Measurements from ENCODE around the gene UBE2S. TPM values are rescaled to one million over a fixed set of nuclear protein-coding genes. Genes with fewer than 3 reads are reported as not detected.

UBE2S gene
- total RNA-seq, 1 donor from 2014 or later = 53.4 TPM

GRCh38 chr19:55382522-55383054, 25.0 kb downstream of the UBE2S start:
- no peak for TF ChIP-seq CTCF (IDR thresholded peaks at IDR 0.05; ENCODE audit: insufficient read depth, low read length, poor library complexity, severe bottlenecking)
- peaks cover 5% of the 10 kb centered on the region for H3K27me3 ChIP-seq (ENCODE audit: control insufficient read depth, insufficient read depth, low read length)
- DNase-seq (ENCODE audit: low read depth) = no peak
- no peak overlapping the region for H3K4me3 ChIP-seq (ENCODE audit: low read depth, low read length)
- no peaks in the 10 kb centered on the region for H3K36me3 ChIP-seq (ENCODE audit: control insufficient read depth, insufficient read depth, low read length)

GRCh38 chr19:55382013-55382412, 25.6 kb downstream of the UBE2S start:
- no peak for TF ChIP-seq CTCF (IDR thresholded peaks at IDR 0.05; ENCODE audit: insufficient read depth, low read length, poor library complexity, severe bottlenecking)
- H3K4me3 ChIP-seq (ENCODE audit: low read depth, low read length) = no peak overlapping the region
- no peak for DNase-seq (ENCODE audit: low read depth)
- H3K36me3 ChIP-seq (ENCODE audit: control insufficient read depth, insufficient read depth, low read length) = no peaks in the 10 kb centered on the region
- H3K27me3 ChIP-seq (ENCODE audit: control insufficient read depth, insufficient read depth, low read length) = peaks cover 7% of the 10 kb centered on the region

- no peak for TF ChIP-seq CTCF (IDR thresholded peaks at IDR 0.05; ENCODE audit: insufficient read depth, low read length, poor library complexity, severe bottlenecking)
- H3K27me3 ChIP-seq (ENCODE audit: control insufficient read depth, insufficient read depth, low read length) = peaks cover 7% of the 10 kb centered on the region
- no peak overlapping the region for H3K4me3 ChIP-seq (ENCODE audit: low read depth, low read length)
- no peaks in the 10 kb centered on the region for H3K36me3 ChIP-seq (ENCODE audit: control insufficient read depth, insufficient read depth, low read length)
- no peak for DNase-seq (ENCODE audit: low read depth)
Measured at GRCh38 chr19:55379174-55379573, 28.4 kb downstream of the UBE2S start.

- Histone ChIP-seq H3K4me3 (ENCODE audit: low read depth, low read length) (no peak overlapping the region), H3K36me3 (ENCODE audit: control insufficient read depth, insufficient read depth, low read length) (no peaks in the 10 kb centered on the region), H3K27me3 (ENCODE audit: control insufficient read depth, insufficient read depth, low read length) (peaks cover 7% of the 10 kb centered on the region)
- no peak for TF ChIP-seq CTCF (IDR thresholded peaks at IDR 0.05; ENCODE audit: insufficient read depth, low read length, poor library complexity, severe bottlenecking)
- no peak for DNase-seq (ENCODE audit: low read depth)
Measured at GRCh38 chr19:55377356-55378131, 30.0 kb downstream of the UBE2S start.

- peaks cover 7% of the 10 kb centered on the region for H3K27me3 ChIP-seq (ENCODE audit: control insufficient read depth, insufficient read depth, low read length)
- DNase-seq (ENCODE audit: low read depth) = no peak
- H3K36me3 ChIP-seq (ENCODE audit: control insufficient read depth, insufficient read depth, low read length) = no peaks in the 10 kb centered on the region
- no peak within 1 kb of the TSS for H3K4me3 ChIP-seq (ENCODE audit: low read depth, low read length)
- no peak for TF ChIP-seq CTCF (IDR thresholded peaks at IDR 0.05; ENCODE audit: insufficient read depth, low read length, poor library complexity, severe bottlenecking)
Measured at GRCh38 chr19:55376241-55376933, 31.2 kb downstream of the UBE2S start, which contains the start of gene TMEM190. Gene TMEM190 (plus strand): TSS chr19:55376826. CDS start chr19:55376854, 28 bp downstream.
